Measurements from ENCODE around the gene SLC12A2.

SLC12A2 gene

DNA sequence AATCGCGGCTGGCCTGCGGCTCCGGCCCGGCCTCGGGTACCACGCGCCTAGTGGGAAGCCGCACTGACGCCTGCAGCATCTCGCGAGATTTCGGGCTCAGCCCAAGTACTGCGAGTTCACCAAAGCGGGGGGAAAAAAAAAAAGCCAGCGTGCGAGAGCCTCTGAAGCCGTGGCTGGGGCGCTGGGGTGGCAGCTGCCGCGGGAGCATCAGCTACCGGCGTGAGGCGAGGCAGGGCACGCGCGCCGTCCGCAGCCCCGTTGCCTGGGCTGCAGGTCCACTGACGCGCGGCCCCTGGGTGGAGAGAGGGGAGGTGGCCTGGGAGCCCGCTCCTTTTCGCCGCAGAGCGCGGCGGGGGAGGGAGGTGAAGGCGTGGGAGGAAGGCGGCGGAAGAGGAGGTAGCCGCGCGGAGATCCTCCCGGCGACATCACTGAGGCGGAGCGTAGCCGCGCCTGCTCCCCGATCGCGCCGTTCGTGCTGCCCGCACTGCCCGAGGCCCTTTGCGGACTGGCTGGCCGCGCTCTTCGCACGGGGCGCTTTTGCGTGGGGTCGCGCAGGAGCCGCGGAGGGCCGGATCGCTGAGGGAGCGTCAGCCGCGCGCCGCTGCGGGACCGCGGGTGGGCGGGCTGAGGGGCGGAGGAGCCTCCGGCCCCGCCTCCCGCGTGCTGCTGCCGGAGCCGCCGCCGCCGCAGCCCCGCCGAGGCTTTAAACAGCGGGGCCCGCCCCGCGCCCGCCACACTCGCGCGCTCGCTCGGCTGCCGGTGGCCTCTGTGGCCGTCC is at the start of gene SLC12A2:
Gene SLC12A2 (plus strand): TSS at position 734 of the 778 bp plus-strand sequence. CDS start 189 bp downstream, outside the sequence.
- TF ChIP-seq, protein P1, sequence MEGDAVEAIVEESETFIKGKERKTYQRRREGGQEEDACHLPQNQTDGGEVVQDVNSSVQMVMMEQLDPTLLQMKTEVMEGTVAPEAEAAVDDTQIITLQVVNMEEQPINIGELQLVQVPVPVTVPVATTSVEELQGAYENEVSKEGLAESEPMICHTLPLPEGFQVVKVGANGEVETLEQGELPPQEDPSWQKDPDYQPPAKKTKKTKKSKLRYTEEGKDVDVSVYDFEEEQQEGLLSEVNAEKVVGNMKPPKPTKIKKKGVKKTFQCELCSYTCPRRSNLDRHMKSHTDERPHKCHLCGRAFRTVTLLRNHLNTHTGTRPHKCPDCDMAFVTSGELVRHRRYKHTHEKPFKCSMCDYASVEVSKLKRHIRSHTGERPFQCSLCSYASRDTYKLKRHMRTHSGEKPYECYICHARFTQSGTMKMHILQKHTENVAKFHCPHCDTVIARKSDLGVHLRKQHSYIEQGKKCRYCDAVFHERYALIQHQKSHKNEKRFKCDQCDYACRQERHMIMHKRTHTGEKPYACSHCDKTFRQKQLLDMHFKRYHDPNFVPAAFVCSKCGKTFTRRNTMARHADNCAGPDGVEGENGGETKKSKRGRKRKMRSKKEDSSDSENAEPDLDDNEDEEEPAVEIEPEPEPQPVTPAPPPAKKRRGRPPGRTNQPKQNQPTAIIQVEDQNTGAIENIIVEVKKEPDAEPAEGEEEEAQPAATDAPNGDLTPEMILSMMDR (IDR thresholded peaks at IDR 0.05; ENCODE audit: low read depth, low read length) = no peak
- DNase-seq (ENCODE audit: extremely low read depth, low read depth) = peak; percentile 90

DNA sequence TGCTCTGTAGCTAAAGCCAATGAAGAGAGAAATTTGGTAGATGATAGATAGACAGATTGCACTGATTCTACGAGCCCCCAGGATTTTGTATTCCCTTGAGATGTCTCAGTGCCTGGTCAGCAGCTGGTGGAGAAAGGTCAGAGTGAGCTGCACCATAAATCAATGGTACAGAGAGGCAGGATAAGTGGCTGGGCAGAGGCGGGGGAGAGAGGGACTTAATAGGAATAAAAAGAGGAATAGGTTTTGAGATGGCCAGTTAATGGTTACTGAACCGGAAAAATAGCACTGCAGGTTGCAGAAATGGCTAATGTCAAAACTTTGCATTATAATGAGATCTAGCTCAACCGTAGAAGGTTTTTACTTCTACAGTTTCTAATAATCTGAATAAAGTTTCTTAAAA is 47.9 kb upstream of the SLC12A2 start:
- DNase-seq (ENCODE audit: extremely low read depth, low read depth) = no peak
- TF ChIP-seq, protein P1 (IDR thresholded peaks at IDR 0.05; ENCODE audit: low read depth, low read length) = no peak

GRCh38 chr5:128036950-128037349 is 46.6 kb upstream of the SLC12A2 start:
- TF ChIP-seq, protein P1 (IDR thresholded peaks at IDR 0.05; ENCODE audit: low read depth, low read length) = no peak
- no peak for DNase-seq (ENCODE audit: extremely low read depth, low read depth)

DNA sequence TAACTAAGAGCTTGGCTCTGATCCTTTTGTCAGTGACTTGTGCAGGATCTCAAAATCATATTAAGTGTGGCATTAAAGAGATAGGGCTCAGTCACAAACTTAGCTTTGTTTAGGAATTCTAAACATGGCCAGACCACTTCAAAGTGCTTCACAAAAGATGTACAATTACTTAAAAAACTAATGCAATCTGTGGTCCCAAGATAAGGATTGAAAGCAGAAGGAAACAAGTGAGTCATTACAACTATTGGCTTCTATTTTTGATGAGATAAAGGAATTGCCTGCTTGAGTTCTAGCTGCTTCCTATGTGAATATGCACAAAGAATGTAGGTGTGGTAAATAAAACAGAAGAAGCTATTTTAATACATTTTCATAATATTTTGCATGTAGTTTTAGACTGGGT is 44.9 kb upstream of the SLC12A2 start:
- TF ChIP-seq, protein P1 (IDR thresholded peaks at IDR 0.05; ENCODE audit: low read depth, low read length) = no peak
- DNase-seq (ENCODE audit: extremely low read depth, low read depth) = no peak

GRCh38 chr5:128040927-128041326 is 42.6 kb upstream of the SLC12A2 start:
- TF ChIP-seq, protein P1 (IDR thresholded peaks at IDR 0.05; ENCODE audit: low read depth, low read length) = no peak
- no peak for DNase-seq (ENCODE audit: extremely low read depth, low read depth)

GRCh38 chr5:128052780-128053179 is 30.8 kb upstream of the SLC12A2 start:
- no peak for DNase-seq (ENCODE audit: extremely low read depth, low read depth)
- TF ChIP-seq, protein P1 (IDR thresholded peaks at IDR 0.05; ENCODE audit: low read depth, low read length) = no peak

DNA sequence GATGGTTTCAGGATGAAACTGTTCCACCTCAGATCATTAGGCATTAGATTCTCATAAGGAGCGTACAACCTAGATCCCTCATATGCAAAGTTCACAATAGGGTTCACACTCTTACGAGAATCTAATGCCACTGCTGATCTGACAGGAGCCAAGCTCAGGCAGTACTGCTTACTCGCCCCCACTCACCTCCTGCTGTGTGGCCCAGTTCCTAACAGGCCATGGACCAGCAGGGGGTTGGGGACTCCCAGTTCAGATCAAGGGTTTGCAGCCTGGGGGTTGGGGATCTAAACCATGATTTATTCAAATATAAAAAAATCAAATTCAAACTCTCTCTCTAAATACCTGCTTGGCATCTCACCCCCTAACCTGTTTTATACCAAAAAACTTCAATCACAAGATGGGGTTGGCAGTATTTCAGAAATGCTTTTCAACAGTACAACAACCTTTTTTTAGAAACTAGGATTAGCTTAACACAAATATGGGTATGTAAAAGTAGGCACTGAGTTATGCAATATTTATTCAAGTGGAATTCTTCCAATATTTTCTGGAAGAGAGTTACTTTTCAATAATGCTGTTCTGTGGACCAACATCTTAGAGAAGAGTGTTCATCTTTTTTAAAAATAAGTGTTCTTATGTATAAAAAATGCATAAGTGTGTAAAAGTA is 30.1 kb upstream of the SLC12A2 start:
- DNase-seq (ENCODE audit: extremely low read depth, low read depth) = no peak

More for the DNA sequence above, 30.1 kb upstream of the SLC12A2 start:
- TF ChIP-seq, protein P1 (IDR thresholded peaks at IDR 0.05; ENCODE audit: low read depth, low read length) = no peak
